IMR-90 (cell line): ENCODE data around the gene JSRP1. TPM values are rescaled to one million over a fixed set of nuclear protein-coding genes. Genes with fewer than 3 reads are reported as not detected.

Experiments
- ATAC-seq: fragments of 200-7000 bp; cut with Tn5 transposase; 2 replicates; pipeline ENCODE4 v1.9.1; 2020; ENCODE audit warnings: low read depth, mild to moderate bottlenecking, moderate library complexity
- BruUV-seq: library from RNA; stranded (reverse); fragments of 400-500 nt; replicated peaks from 2 replicates; lab custom pipeline; 2021; lab: Mats Ljungman, UMichigan
- CTCF ChIA-PET: fragments of 300-600 bp; formaldehyde crosslinking; extraction: SDS; loops from one replicate; lab custom pipeline; 2021; ENCODE audit warnings: antibody characterized with exemption; lab: Yijun Ruan, JAX
- POLR2A ChIA-PET: fragments of 300-600 bp; sonication (Branson Sonifier 250); formaldehyde crosslinking; loops from one replicate; lab custom pipeline; 2022; ENCODE audit warnings: antibody characterized with exemption; ENCODE audit not compliant: unreplicated experiment; lab: Charles Lee
- DNase-seq: peaks from one replicate; pipeline ENCODE4 v3.0.0; 2013
- H2AFZ ChIP-seq: replicated peaks from 2 replicates; pipeline ENCODE3; 2013; ENCODE audit warnings: low read length, mild to moderate bottlenecking; ENCODE audit not compliant: poor library complexity
- H2AK5ac ChIP-seq: 2 replicates; pipeline ENCODE4 v1.6.1; 2013; ENCODE audit warnings: low read depth, low read length, inconsistent platforms
- H2AK9ac ChIP-seq: replicated peaks from 2 replicates; pipeline ENCODE3; 2013; ENCODE audit warnings: mild to moderate bottlenecking, low read depth, low read length, moderate library complexity; ENCODE audit not compliant: poor library complexity
- H2BK120ac ChIP-seq: 2 replicates; pipeline ENCODE4 v1.6.1; 2013; ENCODE audit warnings: low read depth, low read length, inconsistent platforms
- H2BK15ac ChIP-seq: 3 replicates; pipeline ENCODE4 v1.6.1; 2013; ENCODE audit warnings: low read depth, low read length, inconsistent platforms
- H2BK20ac ChIP-seq: 2 replicates; pipeline ENCODE4 v1.6.1; 2013; ENCODE audit warnings: low read depth, mild to moderate bottlenecking, inconsistent platforms, low read length, moderate library complexity
- H2BK5ac ChIP-seq: 2 replicates; pipeline ENCODE4 v1.6.1; 2013; ENCODE audit warnings: mild to moderate bottlenecking, low read depth, low read length, inconsistent platforms; ENCODE audit not compliant: poor library complexity, severe bottlenecking
- H3K14ac ChIP-seq: replicated peaks from 2 replicates; pipeline ENCODE4 v1.6.1; 2013; ENCODE audit warnings: low read depth, low read length, inconsistent platforms
- H3K18ac ChIP-seq: 2 replicates; pipeline ENCODE4 v1.6.1; 2013; ENCODE audit warnings: low read depth, low read length, control low read depth
- H3K23ac ChIP-seq: 2 replicates; pipeline ENCODE4 v1.6.1; 2013; ENCODE audit warnings: low read depth, low read length, inconsistent platforms
- H3K27ac ChIP-seq: 2 replicates; pipeline ENCODE4 v1.5.1; 2013; ENCODE audit warnings: mild to moderate bottlenecking, control low read depth, low read length; ENCODE audit not compliant: insufficient read depth
- H3K27me3 ChIP-seq: 2 replicates; pipeline ENCODE4 v1.6.1; 2013; ENCODE audit warnings: low read length; ENCODE audit not compliant: control insufficient read depth, insufficient read depth
- H3K36me3 ChIP-seq: 2 replicates; pipeline ENCODE4 v1.6.1; 2013; ENCODE audit warnings: low read length, mixed read lengths; ENCODE audit not compliant: control insufficient read depth, insufficient read depth
- H3K4ac ChIP-seq: 2 replicates; pipeline ENCODE4 v1.6.1; 2013; ENCODE audit warnings: low read depth, low read length, inconsistent platforms
- H3K4me1 ChIP-seq: 2 replicates; pipeline ENCODE4 v1.6.1; 2013; ENCODE audit warnings: low read length, mixed read lengths; ENCODE audit not compliant: control insufficient read depth, insufficient read depth
- H3K4me2 ChIP-seq: 2 replicates; pipeline ENCODE4 v1.6.1; 2013; ENCODE audit warnings: low read depth, mild to moderate bottlenecking, control low read depth, low read length, moderate library complexity
- H3K4me3 ChIP-seq: 2 replicates; pipeline ENCODE4 v1.5.1; 2013; ENCODE audit warnings: low read depth, mild to moderate bottlenecking, control low read depth, low read length, moderate library complexity; ENCODE audit not compliant: insufficient read depth
- H3K56ac ChIP-seq: 2 replicates; pipeline ENCODE4 v1.6.1; 2013; ENCODE audit warnings: low read length, inconsistent platforms; ENCODE audit not compliant: insufficient read depth; ENCODE audit errors: extremely low read depth
- H3K79me1 ChIP-seq, 2 experiments: 2 replicates each; pipeline ENCODE4 v1.6.1; 2013; ENCODE audit warnings: low read length in 2 of 2, inconsistent platforms in 1 of 2, low read depth in 1 of 2
- H3K9ac ChIP-seq: 2 replicates; pipeline ENCODE4 v1.6.1; 2013; ENCODE audit warnings: low read depth, low read length, control low read depth
- H3K9me1 ChIP-seq: 2 replicates; pipeline ENCODE4 v1.6.1; 2013; ENCODE audit warnings: low read length, inconsistent platforms; ENCODE audit not compliant: insufficient read depth
- H3K9me3 ChIP-seq: 2 replicates; pipeline ENCODE4 v1.6.1; 2013; ENCODE audit warnings: low read length; ENCODE audit not compliant: control insufficient read depth, insufficient read depth
- H4K20me1 ChIP-seq: 2 replicates; pipeline ENCODE4 v1.6.1; 2013; ENCODE audit warnings: low read length, inconsistent platforms; ENCODE audit not compliant: insufficient read depth
- H4K5ac ChIP-seq: 2 replicates; pipeline ENCODE4 v1.6.1; 2013; ENCODE audit warnings: mild to moderate bottlenecking, low read depth, low read length, control low read depth
- H4K8ac ChIP-seq, 2 experiments: 2 replicates each; pipeline ENCODE4 v1.6.1; 2013; ENCODE audit warnings: low read depth in 2 of 2, low read length in 2 of 2, control low read depth in 1 of 2, inconsistent platforms in 1 of 2
- H4K91ac ChIP-seq: 2 replicates; pipeline ENCODE4 v1.6.1; 2013; ENCODE audit warnings: low read depth, low read length, inconsistent platforms; ENCODE audit not compliant: insufficient read depth
- CTCF ChIP-seq: conservative IDR thresholded peaks from 2 replicates; pipeline ENCODE4 v1.5.1; 2012; ENCODE audit warnings: mild to moderate bottlenecking, low read depth, low read length, improper control_type of control experiment
- WGBS, 2 experiments: methylation state at CpG; one replicate each; pipeline versions ENCODE4 v1.1.5 to v1.1.7; 2013; ENCODE audit warnings: missing lambda C conversion rate in 2 of 2; ENCODE audit not compliant: insufficient read length in 1 of 2; ENCODE audit errors: extremely low coverage in 2 of 2; 5-methylcytosine and 5-hydroxymethylcytosine counted together
- dilution Hi-C: fragments of 300-500 bp; cut with HindIII; formaldehyde crosslinking; loops from one replicate; pipeline ENCODE4 v1.14.3; 2018; ENCODE audit warnings: low sequenced_read_pairs; ENCODE audit not compliant: unreplicated experiment
- in situ Hi-C: fragments of 300-500 bp; cut with MboI; formaldehyde crosslinking; loops from 3 replicates; pipeline ENCODE4 v1.14.3; 2019; ENCODE audit warnings: low sequenced_read_pairs, inconsistent platforms, mixed read lengths
- intact Hi-C: fragments of 100-400 bp; cut with micrococcal nuclease; formaldehyde crosslinking; loops from 2 replicates; pipeline ENCODE4 v1.10.0; 2022
- polyA plus RNA-seq, 3 experiments: library from polyadenylated mRNA; depleted of rRNA; stranded (reverse); fragments of >200 nt; gene quantifications; 2 replicates each; pipeline ENCODE4 v1.2.3, GENCODE V29; 2012; ENCODE audit warnings: low replicate concordance in 1 of 3
- total RNA-seq: library from RNA; depleted of rRNA; stranded (reverse); fragments of >200 nt; gene quantifications from 2 replicates; pipeline ENCODE4 v1.2.3, GENCODE V29; 2012

JSRP1 gene
- total and polyA plus RNA-seq, 2 of the 4 experiments (the other 2 are of a cell fraction) = not detected

GRCh38 chr19:2282062-2282861 lies 26.0 kb upstream of the JSRP1 start, which contains the start of gene PEAK3:
Gene PEAK3 (minus strand): TSS chr19:2282175. CDS start chr19:2280931, 1,244 bp downstream.
- Histone ChIP-seq H3K27ac (peak within 1 kb of the TSS; percentile 52; the same call in 1 of the 2 replicates), H3K9me1 (no peaks in the 10 kb centered on the region), H2BK120ac (peak within 1 kb of the TSS; percentile 41; the same call in 1 of the 2 replicates), H2BK5ac (no peak within 1 kb of the TSS), H3K18ac (no peak within 1 kb of the TSS), H4K5ac (peak within 1 kb of the TSS; percentile 44; the same call in 1 of the 2 replicates), H3K23ac (0 out of 2 replicates have a peak within 1 kb of the TSS, but pooled peaks have one; percentile 25), H3K36me3 (no peaks in the 10 kb centered on the region), H2AFZ (peak within 1 kb of the TSS; percentile 92), H4K8ac (peak within 1 kb of the TSS; percentile 61 to 78; a peak in 3 of 4 replicates), H2BK15ac (no peak within 1 kb of the TSS), H3K56ac (no peak within 1 kb of the TSS), H4K20me1 (peaks cover under 1% of the 10 kb centered on the region), H3K79me1 (peaks cover 0 to under 1% of the 10 kb centered on the region in 2 experiments; a peak in 1 of 4 replicates), H4K91ac (peak within 1 kb of the TSS; percentile 41; the same call in 1 of the 2 replicates), H3K4ac (peak within 1 kb of the TSS; percentile 37), H3K4me3 (no peak within 1 kb of the TSS), H2AK5ac (peak within 1 kb of the TSS; percentile 78; the same call in 1 of the 2 replicates), H3K4me1 (peaks cover 7% of the 10 kb centered on the region), H3K4me2 (peak within 1 kb of the TSS; percentile 68), H3K9me3 (no peaks in the 10 kb centered on the region), H2BK20ac (no peak within 1 kb of the TSS), H3K14ac (0 out of 2 replicates have a peak within 1 kb of the TSS, but pooled peaks have one; percentile 33), H2AK9ac (peak within 1 kb of the TSS; percentile 91), H3K9ac (peak within 1 kb of the TSS; percentile 32; the same call in 1 of the 2 replicates), H3K27me3 (peaks cover 11% of the 10 kb centered on the region)
- in situ Hi-C loops = no loop called here
- CTCF ChIA-PET = no interaction called here
- intact Hi-C loops = no loop called here
- dilution Hi-C loops = no loop called here
- POLR2A ChIA-PET = no interaction called here
- 13% methylated on average over 15 of the region's 41 CpGs; no CpG with 5 or more reads in 1 of the 2 experiments for WGBS, 2 experiments
- no TSS peak for BruUV-seq
- peak; percentile 85 for ATAC-seq
- no peak for TF ChIP-seq CTCF
- peak; percentile 24 for DNase-seq
